Hypothalamus (tissue), 51 donors: ENCODE results near the gene APP.
"Not testable (repeated sequence)": the region's sequence is repeated elsewhere in the genome, so short reads cannot be mapped to it uniquely, and the experiment has no call there.

Experiments
- DNase-seq, 51 donors: peaks; one replicate each; lab custom pipeline; 2025; lab: John Stamatoyannopoulos, UW

APP gene

DNA sequence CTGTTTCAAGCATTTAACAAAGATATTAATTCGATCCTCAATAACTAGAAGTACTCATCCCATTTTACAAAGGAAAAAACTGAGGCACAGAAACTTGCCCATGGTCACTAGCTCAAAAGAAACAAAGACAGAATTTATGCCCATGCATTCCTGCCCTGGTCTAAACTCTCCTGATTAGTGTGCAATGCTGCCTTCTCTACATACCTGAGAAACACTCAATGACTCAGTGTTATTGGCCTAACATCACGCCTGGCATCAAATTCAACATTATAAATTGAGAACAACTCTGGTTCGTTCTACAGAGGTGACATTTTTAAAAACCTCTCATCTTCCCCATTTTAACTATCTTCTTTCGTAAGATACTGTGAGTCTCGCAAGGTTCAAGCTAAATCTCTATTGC lies 5.2 kb downstream of the APP start:
- no peak for DNase-seq

DNA sequence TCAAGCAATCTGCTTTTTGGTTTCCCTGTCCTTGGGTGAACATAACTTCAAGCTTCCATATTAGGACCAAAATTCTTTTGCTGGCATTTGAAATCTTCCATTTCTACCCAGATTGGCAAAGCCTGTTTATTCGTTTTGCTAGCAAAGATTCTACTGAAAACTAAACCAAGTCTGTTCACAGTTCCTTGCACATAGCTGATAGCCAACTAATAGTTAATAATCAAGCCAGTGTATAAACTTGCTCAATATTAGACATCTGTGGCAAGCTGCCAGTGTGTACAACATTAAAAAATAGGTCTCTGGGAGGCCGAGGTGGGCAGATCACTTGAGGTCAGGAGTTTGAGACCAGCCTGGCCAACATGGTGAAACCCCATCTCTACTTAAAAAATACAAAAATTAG lies 6.3 kb downstream of the APP start:
- no peak for DNase-seq

DNA sequence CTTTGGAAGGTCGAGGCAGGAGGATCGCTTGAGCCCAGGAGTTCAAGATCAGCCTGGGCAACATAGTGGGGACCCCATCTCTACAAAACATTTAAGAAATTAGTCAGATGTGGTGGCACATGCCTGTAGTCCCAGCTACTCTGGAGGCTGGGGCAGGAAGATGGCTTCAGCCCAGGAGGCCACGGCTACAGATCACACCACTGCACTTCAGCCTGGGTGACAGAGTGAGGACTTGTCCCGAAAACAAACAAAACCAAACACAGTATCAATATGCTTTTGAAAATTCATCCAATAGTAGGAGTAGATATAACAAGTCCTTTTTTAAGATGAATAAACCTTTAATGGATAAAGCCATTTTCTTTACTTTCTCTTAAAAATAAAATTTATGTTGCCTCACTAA lies 8.5 kb downstream of the APP start:
- DNase-seq: no peak

DNA sequence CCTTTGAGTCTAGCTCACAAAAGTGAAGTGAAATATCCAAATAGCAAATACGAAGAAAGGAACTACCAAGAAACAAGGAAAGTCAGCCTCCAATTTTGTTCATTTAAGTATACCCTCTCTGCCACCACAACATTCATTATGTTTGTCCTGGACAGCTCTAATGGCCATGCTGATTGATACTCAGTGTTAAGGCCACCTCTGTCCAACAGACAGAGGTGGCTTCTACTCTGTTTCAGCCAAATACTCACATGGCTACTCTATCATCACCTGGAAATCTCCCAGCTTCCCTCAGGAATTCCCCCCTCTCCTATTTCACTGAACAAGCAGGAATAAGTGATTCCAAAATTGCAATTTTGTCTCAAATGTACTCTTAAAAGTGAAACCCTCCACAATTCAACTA lies 10.7 kb downstream of the APP start:
- no peak for DNase-seq

DNA sequence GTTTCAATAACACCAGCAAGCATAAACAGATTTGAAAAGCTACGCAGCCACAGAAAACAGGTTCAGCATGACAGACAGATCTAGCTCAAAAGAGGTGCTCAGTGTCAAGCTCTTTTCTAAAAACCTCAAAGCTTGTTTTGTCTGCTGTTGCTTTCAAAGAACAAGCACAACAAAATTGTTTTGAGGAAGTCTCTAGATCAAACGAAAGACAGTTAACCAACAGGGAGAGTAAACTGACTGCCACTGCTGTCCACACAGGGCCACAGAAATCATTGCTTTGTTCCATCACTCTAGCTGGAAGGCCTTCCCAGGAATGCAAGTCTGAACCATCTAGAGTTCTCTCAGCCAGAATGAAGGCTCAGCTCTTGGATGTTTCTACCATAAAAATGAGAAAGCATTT lies 12.8 kb downstream of the APP start:
- DNase-seq: no peak

DNA sequence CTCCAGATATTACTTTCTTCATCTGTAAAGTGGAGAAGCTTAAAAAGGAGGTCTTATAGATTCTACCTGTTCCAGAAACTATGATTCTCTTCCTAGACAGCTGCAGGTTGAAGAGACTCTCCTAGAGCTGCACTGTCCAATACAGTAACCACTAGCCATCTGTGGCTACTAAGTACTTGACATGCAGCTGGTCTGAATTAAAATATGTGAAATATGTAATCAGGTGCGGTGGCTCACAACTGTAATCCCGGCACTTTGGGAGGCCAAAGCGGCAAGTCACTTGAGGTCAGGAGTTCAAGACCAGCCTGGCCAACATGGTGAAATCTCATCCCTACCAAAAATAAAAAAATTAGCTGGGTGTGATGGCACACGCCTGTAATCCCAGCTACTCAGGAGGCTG lies 15.8 kb downstream of the APP start:
- no peak for DNase-seq

DNA sequence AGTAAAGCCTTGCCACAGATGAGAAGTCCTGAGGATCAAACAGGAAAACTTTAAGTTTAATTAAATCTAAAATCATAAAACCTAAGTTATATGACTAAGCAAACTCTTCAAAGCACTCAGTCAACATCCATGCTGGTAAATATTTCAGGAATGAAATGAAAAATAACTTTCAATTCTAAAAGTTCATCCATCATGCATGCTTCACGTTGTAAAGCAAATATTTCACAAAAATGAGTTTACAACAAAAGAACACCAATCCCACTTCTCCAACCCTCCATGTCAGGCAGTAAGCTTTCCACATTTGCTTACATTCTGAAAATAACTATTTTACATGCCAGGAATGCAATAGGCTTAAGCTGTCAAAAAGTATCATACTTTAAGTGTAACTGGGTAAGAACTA lies 16.8 kb downstream of the APP start:
- DNase-seq: no peak

DNA sequence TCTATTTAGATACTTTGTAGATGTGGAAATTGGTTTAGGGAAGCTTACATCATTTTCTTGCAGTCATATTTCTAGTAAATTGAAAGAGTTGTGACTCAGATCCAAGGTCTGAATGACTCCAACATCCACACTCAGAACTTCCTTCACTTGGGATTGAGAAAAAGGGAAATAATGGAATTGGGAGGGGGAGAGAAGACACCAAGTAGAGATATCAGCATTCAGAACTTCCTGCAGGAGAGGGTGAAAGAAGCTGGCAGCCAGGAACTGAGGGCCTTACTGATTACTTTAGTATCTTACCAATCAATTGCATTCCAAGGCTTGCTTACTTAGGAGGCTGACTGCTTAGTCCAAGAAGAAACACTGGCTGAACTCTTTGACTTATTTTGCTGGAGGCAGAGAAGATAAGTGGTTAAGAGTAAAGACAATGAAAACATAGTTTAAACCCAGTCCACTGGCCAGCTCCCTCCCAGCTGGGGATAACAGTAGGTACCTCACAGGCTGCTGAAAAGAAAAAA lies 21.7 kb downstream of the APP start:
- no peak for DNase-seq

DNA sequence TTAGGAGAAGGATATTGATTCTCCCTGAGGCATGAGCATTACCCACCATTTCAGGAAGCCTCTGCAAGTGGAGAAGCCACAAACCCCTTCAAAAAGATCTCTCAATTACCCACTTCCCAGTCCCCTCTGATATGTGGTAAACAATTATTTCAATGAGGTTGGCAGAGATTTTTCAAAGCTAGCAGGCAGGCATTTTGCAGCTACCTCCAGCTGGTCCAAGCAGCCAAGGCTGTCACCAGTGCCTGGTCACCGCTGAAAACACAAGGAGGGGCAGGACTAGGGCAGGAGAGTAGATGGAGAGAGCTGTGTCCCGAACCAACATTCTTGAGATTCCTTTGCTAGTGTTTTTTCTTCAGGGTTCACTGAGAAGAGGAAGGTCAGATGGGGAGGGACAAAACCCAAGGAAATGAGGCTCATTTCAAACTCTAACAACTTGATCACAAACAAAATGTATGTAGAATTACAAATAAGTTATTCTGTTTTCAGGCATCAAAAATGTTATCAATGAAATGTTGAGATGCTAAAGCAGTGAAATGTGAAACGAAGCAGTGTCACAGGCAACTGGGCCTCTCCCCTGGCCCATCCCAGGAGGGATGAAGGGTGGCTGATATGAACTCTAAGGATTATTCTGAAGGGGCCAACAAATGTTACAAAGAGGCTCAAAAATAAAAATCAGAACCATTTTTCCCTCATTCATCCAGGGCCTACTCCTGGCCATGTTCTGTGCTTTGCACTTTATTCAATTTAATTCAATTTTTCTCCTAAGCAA lies 22.3 kb downstream of the APP start:
- no peak for DNase-seq

DNA sequence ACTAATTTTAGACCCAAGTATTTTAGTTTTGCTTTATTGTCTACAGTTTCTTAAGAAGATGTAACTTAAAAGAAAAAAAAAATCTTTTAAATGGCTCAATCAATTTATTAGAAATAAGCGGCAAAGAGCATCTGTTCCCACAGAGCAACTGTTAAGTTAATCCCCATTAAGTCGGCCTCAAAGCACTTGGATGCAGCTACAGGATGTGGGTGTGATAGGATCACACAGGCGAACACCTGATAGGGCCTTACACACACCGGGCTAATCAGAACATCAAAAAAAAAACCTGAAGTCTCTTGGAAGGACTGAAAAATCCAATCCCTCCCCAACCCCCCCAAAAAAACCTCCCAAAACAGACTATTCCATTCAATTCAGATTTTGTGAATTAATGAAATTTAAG lies 23.0 kb downstream of the APP start:
- DNase-seq: no peak

DNA sequence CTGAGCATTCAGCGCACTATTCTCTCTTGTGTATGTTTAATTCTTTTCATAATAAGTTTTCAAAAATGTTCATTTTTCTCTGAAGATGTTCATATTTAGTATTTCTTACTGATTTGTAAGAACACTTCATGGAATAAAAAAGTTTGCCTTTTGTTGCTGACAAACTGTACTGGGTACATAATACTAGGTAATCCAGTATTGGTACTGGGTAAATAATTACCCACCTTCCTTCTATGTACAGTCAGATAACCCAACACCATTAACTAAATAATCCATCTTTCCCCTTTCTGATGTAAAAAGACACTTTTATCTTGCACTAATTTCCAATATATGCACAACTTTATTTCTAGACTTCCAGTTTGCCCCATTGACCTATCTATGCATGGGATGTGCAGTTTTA lies 23.9 kb downstream of the APP start:
- no peak for DNase-seq

DNA sequence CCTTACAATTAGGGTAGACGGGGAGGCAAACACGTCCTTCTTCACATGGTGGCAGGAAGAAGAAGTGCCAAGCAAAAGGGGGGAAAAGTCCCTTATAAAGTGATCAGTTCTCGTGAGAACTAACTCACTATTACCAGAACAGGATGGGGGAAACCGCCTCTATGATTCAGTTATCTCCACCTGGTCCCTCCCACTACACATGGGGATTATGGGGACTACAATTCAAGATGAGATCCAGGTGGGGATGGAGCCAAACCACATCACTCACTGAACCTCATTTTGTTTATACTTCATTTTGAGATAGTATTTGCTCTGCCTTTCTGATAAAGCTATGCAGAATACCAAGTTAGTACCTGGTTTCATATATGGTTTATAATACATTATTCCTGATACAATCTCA lies 26.5 kb downstream of the APP start:
- DNase-seq: no peak

DNA sequence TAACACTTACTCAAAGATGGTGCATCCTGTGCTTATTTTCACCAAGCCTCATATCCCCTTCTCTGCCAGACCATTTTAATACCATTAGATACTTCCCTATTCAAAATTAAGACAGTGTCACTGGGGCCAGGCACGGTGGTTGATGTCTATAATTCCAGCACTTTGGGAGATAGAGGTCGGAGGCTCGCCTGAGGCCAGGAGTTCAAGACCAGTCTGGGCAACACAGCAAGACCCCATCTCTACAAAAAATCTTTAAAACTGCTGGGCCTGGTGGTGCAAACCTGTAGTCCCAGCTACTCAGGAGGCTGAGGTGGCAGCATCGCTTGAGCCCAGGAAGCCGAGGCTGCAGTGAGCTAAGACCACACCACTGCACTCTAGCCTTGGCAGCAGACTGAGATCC lies 28.2 kb downstream of the APP start:
- DNase-seq: no peak

DNA sequence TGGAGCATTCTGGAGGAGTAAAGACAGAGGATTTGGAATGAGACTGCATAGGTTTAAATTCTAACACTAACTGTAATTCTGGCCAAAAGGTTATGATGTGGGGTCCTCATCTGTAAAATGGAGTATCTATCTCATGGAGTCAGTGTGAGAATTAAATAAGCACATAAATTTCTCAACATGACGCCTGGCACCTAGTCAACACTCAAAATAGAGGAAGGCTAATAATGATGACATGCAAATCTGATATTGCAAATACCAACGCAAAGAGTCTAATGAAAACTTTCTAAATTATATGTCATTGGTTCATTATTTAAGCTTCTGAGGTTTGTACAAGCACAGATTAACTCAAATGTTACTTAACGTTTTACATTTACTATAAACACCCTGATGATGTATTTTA lies 29.6 kb downstream of the APP start:
- DNase-seq: no peak

DNA sequence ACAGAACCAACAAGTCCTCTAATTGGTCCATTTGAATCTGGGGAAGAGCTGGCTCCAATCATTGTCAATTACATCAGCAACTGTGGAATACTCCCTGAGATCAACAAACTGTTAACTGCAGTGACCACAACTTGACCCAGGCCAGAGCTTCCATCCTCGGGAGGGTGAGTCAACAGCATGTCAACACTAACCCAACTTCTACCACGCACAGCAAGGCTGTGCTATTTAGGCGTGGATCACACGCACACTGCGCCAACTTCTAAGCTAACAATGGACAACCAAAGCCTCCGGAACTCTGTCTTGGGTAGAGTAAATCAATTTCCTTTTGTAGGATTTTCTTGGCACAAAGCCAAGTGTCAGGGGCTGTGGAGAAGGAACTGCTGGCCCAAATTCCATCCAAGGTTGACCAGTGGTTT lies 30.4 kb downstream of the APP start:
- DNase-seq: peak in 2 of 51 donors; percentile 6 to 44

DNA sequence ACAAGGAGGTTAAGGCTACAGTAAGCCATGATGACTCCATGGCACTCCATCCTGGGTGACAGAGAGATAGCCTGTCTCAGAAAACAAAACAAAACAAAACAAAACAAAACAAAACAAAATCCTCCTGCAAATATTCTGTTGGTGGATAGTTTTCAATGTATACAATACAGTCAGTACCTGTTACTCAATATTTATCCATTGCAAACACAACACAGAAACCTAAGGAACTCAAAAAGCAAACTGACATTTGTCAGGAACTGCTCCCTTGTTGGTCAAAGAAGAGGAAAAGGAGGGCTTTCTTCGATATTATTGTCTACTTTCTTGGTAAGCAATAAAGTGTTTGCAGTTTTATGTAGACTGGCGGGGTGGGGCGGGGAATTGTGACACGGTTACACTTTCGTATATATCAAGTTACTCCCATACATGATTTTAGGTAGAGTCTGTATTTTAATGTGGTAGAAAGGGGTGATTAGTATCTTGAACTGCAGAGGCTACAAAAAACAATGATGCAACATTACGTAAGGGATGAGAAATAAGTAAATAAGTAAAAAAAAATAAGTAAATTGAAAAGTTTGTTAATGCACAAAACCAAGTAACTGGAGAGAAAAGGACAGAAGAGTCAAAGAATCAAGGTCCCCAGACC lies 31.8 kb downstream of the APP start:
- DNase-seq: no peak

DNA sequence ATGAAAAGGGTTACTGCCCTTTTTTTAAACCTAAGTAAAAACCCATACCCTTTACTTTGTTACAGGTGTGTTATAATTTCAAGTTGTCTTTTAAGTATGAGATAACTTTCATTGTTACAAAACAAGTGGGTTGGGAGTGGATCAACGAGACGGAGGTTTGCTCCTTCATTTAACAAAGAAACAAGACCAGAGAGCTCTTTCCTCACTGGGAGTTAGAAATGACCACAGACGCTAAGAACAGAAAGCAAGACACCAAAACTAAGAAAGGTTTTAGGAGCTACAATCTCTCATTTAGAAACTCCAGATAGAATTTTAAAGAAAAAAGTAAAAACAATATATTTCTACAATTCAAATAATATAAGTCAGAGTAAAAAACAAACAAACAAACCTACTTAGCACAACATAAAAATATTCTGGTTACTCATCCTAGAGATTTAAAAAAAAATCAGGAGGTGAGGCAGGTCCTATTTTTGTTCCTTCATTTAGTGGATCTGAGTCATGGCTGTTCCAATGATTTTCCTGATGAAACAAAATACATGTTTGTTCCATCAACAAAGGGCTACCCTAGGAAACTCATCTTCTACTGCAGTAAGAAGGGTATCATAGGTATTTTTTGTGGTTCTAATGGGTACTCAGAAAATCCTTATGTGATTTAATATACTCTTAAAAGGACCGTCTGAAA lies 33.0 kb downstream of the APP start:
- DNase-seq: no peak

DNA sequence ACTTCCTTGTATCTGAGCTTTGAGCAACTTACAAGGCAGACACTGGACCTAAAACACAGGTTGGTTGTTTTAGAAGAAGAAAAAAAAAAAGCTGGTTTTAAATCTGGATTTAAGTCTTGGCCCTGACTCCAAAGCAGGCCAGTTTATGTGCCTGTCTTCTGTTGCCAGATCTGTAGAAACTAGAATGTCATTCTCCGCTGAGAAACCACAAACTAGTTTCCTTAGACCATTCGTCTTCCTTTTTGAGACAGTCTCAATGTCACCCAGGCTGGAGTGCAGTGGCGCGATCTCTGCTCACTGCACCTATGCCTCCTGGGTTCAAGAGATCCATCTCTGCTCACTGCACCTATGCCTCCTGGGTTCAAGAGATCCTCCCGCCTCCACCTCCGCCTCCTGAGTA lies 33.9 kb downstream of the APP start:
- no peak for DNase-seq

DNA sequence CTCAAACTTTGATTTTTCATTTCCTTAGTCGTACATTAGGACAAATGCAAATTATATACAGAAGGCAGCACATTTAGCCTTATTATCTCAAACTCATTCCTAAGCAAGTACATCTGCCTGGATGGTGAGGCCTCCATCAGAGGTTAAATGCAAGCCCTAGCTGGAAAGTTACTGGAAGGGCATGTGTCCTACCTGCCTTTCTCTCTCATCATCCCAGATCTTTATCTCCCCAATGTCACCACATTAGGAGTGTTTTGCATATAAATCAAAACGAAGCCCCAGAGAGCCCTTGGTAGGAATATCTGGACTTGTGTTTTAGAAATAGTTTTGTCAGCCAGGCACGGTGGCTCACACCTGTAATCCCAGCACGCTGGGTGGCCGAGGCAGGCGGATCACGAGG lies 35.0 kb downstream of the APP start:
- DNase-seq: no peak

DNA sequence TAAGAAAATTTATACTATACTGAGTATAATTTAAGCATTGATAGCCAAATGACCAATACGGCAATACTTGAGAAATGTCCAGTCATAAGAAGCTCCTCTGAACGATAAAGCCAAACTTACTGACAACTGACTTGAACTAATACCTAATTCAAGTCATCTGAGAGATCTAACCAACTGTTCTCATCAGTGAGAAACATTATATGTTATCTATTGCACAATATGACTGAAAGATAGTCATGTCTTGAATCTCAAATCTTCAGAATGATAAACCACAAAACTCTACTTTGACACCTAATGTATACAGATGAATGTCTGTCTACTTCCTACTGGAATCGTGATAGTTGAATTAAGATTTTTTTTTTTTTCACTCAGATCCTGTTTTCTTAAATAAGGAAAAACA lies 39.0 kb downstream of the APP start:
- DNase-seq: no peak

DNA sequence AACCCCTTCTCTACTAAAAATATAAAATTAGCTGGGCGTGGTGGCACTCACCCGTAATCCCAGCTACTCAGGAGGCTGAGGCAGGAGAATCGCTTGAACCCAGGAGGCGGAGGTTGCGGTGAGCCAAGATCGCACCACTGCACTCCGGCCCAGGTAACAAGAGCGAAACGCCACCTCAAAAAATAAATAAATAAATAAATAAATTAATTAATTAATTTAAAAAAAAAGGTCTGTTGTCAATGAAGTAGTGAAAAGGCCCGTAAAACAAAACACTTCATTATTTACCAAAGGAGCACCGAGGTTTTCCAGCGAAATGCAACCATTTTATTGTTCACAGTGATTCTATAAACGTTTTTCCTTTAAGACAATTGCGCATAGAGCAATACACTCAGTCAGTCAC lies 39.5 kb downstream of the APP start:
- DNase-seq: not testable (repeated sequence)
